GM18520 (cell line): ENCODE data around the gene BGLAP.

ENCODE experiments used
- ATAC-seq: cut with Tn5 transposase; IDR thresholded peaks from one replicate; pipeline ENCODE4 v1.9.1; 2021; ENCODE audit not compliant: unreplicated experiment

The BGLAP gene

DNA sequence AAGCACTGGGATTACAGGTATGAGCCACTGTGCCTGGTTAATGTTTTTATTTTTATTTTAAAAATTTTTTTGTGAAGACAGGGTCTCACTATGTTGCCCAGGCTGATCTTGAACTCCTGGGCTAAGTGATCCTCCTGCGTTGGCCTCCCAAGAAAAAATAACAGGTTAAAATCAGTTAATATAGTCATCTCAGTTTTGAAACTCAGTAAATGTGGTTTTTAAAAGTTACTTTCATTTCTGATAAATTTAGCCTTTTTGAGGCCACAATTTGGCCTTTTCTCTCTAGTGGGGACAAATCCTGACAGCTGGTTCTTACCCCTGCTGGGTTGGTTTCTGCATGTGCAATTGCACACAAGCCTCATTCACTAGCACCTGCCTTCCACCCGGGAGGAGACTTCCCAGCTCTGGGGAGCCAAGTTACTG lies 15.9 kb upstream of the BGLAP start:
- ATAC-seq = peak; percentile 47

DNA sequence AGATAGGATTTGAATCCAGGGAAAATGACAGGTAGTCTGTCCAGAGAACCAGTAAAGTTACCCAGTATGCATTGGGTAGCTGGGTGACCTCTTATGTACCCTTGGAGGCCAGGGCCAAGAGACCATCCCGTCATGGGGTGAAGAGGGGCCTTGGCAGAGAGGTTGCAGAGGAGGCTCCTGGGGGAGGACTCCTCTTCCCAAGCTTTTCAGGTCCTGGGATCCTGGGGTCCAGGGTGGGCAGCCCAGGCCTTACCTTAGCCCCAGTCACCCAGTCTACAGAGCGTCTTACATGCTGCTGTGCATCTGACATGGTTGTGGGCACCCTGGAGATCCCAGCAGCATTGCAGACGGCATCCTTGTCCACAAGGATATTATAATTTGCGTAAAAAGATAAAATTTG lies 15.2 kb upstream of the BGLAP start:
- no peak for ATAC-seq

DNA sequence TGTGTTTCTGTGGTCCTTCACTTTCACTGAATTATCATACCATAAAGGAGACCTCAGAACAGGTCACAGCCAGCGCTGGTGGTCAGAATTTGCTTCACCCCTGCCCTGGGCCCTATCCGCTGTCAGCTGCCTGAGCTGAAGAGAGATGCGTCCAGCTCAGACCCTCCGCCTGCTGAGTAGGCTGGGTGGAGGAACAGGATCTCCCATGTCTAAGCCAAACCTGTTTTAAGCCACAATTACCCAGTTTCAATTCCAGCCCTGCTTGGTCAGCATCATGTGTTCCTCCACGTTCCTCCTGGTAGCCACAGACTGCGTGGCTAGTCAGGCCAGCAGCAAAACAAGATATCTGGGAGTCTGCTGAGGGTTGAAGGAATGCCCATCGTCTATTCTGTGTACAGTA lies 13.5 kb upstream of the BGLAP start:
- ATAC-seq = no peak

DNA sequence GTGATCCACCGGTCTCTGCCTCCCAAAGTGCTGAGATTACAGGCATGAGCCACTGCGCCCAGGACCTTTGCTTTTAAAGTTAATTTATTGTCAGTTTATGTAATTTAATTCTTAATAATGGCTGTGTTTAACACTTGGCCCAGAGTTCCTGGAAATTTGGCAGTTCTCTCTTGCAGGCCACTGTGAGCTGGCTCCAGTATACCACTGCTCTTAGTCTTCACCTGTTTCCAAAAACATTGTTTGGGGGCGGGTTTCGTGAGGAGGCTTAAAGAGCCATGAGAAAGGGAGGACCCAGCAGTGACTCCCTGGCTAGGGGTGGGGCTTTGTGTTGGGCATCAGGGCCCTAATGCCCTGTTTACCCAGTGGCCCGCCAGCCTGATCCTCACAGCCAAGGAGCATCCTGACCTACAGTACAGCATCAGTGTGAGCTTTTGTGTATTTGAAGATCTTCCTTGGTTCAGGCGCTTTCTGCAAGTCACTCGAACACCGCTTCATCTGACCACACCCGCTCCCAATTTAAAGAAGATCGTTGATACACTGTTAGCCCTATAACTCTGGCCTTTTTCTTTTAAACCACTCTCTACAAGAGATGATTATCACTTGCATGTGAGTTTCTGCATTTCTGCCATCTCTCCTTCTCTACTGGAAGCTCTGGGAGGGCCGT lies 12.0 kb upstream of the BGLAP start:
- no peak for ATAC-seq

DNA sequence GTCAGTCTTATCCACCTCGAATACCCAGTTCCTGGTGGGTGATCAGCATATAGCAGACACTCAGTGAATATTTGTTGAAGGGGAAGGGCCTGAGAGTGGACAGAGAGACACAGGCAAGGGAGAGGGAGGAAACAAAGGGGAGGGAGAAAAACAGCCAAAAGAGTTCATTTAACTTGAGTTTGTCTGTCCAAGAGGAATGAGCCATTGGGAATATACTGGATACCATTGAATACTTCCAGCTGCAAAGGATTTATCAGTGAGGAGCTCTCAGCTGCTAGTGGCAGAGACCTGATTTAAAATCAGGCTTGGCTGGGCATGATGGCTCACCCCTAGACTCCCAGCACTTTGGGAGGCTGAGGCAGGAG lies 11.5 kb upstream of the BGLAP start:
- ATAC-seq = no peak

DNA sequence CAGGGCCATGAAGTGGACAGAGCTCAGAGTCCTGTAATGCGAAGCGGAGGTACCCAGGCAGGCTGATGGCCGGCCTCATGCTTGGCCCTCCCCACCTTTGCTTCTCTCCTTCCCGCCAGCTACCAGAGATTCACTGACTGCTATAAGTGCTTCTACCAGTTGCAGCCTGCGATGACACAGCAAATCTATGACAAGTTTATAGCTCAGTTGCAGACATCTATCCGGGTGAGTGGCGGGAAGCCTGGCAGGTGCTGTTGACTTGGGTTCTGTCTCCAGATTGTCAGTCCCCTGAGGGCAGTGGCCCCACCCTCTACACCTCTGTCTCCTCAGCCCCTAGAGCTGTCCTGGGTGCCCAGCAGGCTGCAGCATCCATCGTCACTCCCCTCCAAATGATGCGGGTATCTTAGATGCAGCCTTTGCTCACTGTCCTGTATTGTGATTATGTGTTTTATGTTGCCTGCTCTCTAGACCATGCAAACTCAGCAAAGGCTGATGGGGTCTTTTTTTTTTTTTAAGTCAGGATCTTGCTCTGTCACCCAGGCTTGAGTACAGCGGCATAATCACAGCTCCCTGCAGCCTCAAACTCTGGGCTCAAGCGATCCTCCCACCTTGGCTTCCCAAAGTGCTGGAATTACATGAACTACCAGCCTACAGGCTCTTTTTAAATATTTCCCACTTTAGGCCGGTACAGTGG lies 9.6 kb upstream of the BGLAP start:
- no peak for ATAC-seq

DNA sequence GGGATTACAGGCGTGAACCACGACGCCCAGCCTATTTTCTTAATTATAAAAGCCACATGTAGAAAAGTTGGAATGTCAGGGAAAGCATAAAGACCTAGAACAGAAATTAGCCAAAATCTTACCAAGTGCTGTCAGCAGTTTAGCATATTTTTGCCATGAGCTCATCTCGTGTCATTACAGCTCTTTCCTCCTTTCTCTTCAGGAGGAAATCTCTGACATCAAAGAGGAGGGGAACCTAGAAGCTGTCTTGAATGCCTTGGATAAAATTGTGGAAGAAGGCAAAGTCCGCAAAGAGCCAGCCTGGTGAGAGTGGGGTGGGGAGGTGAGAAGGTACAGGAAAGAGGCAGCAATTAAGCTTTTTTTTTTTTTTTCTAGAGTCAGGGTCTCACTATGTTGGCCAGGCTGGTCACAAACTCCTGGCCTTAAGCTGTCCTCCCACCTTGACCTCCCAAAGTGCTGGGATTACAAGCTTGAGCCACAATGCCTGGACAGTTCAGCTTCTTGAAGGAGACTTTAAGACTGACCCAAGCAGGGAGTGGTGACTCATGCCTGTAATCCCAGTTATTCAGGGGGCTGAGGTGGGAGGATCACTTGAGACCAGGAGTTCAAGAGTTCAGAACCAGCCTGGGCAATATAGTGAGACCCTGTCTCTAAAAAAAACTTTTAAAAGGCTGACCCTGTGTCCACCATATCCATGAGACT lies 8.4 kb upstream of the BGLAP start:
- ATAC-seq = no peak

DNA sequence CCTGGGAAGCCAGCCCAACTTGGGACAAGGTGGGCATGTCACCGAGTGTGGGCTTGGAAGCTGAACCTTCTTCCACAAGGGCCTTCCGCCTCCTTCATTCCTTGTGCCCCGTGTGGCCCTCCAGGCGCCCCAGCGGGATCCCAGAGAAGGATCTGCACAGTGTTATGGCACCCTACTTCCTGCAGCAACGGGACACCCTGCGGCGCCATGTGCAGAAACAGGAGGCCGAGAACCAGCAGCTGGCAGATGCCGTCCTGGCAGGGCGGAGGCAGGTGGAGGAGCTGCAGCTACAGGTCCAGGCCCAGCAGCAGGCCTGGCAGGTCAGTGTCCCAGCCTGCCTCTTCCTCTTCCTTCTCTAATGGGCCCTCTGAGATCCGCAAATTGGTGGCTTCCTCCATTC lies 5.8 kb upstream of the BGLAP start:
- ATAC-seq = no peak

DNA sequence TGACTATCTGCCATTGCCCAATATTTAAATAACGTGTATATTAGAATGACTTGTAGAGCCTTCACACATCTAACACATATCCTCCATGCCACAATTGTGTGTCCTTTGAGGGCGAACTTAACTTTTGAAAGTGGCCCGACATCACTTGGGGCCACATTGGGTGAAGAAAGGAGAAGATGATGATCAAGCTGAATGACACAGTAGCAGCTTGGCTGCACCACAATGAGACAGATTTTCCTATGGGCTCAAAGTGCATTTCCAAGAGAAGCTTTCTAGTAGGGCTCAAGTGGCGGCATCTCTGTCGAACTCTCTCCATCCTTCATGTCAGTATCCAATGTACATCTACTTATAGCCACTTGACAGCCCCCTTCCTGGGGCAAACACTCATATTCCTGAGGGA lies 3.7 kb upstream of the BGLAP start:
- no peak for ATAC-seq

DNA sequence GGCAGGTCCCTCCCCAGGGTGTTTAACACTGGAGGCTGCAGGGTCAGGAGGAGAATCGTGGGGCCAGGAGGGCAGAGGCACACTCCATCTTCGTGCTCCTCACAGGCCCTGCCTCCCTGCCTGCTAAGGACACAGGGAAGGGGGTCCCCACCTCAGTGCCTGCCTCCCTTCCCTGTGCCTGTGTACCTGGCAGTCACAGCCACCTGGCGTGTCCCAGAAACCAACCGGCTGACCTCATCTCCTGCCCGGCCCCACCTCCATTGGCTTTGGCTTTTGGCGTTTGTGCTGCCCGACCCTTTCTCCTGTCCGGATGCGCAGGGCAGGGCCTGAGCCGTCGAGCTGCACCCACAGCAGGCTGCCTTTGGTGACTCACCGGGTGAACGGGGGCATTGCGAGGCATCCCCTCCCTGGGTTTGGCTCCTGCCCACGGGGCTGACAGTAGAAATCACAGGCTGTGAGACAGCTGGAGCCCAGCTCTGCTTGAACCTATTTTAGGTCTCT lies 623 bp upstream of the BGLAP start:
- no peak for ATAC-seq

DNA sequence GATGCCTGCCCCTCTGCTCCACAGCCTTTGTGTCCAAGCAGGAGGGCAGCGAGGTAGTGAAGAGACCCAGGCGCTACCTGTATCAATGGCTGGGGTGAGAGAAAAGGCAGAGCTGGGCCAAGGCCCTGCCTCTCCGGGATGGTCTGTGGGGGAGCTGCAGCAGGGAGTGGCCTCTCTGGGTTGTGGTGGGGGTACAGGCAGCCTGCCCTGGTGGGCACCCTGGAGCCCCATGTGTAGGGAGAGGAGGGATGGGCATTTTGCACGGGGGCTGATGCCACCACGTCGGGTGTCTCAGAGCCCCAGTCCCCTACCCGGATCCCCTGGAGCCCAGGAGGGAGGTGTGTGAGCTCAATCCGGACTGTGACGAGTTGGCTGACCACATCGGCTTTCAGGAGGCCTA lies 754 bp downstream of the BGLAP start:
- no peak for ATAC-seq

DNA sequence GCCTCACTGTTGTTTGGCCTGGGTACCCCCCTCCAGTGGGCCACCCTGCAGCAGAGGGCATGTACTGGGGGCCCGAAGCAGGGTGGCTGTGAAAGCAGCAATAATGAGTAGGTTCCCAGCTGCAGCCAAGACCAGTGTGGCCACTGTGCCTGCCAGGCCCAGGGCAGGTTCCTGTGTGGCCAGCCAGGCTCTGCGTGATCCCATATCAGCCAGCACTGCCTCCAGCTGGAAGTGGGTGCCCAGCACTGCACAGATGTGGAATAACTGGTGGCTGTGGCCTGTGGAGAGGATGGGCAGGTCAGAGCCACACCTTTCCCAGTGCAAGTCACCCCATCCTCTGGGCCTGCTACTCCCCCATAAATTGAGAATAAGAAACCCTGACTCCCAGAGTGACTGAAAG lies 2.1 kb downstream of the BGLAP start:
- ATAC-seq = no peak

DNA sequence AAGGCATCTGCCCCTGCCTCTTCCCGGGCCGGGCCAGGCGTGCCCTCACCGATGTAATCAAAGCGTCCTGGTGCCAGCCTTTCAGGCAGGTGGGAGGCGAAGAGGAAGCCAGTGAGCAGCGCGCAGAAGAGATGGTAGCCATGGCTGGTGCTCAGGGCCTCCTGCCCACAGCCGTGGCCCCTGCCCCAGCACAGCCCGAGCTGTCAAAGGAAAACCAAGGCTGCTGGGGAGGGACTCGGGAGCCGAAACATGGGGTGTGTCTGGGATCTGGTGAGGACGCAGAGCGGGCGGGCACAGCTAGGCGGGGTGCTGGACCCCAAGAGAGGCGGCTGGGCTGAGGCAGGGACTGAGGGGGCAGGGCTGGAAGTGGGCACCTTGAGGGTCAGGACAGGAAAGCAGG lies 2.7 kb downstream of the BGLAP start:
- no peak for ATAC-seq

DNA sequence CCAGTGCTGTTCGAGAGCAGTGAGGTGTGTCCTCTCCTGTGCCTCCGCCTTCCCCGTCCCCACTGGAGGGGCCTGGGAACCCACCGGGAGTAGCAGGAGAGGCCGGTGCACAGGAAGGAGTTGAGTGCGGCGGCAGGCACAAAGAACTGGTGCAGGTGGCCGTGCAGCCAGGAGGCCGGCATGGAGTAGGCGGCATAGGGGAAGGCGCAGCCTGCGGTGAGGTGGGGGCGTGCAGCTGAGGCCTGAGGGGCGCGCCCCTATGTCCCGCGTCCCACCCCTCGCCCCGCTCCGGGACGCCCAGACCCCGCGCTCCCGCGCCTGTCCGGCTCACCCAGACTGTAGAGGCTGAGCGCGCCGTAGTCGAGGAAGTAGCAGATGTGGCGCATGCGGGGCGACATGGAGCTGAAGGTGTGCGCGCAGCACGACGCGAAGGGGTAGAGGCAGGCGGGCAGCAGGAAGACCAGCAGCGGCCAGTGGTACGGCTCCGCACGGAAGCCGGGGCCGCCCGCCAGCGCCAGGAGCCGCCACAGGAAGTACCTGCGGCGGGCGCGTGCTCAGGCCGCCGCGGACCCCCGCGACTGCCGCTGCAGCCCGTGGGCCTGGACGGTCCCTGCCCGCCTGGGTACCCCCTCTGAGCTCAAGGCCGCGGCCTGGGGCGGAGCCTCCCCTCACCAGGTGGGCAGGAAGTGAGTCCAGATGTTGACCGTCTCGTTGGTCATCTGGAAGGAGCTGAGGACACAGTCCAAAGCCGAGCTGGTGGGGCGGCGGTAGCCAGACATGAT lies 3.7 kb downstream of the BGLAP start:
- no peak for ATAC-seq

DNA sequence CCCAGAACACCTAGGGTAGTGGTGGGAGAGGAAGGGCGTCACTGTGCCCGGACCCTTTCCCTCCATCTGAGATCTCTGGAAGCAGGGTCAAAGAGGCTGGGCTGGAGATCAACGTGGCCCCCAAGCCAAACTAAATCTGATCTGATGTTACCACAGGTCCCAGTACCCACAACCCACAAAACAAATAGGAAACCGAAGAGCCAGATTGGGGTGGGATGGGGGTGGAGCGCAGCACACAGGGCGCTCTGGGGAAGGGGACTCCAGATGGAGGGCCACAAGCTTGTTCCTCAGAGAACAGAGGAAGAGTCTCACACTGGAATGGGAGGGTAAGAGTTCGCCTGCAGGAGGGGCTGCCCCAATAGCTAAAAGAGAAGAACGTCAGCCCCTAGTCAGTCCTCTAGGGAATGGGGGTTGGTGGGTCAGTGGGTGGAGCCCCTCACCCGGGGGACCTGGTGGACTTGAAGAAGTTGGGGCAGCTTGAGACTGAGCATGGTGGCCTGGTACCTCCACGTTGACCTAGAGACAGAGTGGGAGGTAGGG lies 4.3 kb downstream of the BGLAP start:
- ATAC-seq = no peak

DNA sequence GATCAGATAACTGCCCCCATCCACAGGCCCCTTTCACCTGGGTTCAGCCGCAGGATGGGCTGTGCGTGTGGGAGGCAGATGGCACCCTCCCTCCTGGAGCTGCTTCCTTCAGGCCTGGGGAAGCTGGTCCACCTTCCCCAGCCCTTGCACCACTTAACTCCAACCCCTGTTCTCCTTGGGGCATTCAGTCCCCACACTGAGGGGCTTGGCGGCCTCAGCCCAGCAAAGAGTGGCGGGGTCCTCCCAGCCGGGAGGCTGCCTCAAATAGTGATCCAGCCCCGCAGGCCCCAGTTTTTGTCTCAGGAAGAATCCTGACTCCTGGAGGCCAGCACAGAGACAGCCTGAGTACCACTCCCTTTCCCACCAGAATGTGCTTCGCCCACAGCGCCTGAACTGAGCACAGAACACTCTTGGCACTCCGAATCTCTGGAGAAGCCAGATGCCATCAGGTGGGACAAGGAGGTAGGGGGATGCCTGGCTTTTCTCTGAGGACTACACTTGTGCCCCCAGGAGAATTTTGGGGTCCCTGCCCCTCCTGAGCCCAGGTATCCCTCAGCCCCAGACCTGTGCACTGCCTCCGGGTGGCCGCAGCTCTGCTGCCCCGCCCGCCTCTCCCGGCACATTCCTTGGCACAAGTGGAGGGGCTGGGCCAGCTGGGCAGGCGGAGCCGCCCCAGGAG lies 4.9 kb downstream of the BGLAP start:
- ATAC-seq = no peak

DNA sequence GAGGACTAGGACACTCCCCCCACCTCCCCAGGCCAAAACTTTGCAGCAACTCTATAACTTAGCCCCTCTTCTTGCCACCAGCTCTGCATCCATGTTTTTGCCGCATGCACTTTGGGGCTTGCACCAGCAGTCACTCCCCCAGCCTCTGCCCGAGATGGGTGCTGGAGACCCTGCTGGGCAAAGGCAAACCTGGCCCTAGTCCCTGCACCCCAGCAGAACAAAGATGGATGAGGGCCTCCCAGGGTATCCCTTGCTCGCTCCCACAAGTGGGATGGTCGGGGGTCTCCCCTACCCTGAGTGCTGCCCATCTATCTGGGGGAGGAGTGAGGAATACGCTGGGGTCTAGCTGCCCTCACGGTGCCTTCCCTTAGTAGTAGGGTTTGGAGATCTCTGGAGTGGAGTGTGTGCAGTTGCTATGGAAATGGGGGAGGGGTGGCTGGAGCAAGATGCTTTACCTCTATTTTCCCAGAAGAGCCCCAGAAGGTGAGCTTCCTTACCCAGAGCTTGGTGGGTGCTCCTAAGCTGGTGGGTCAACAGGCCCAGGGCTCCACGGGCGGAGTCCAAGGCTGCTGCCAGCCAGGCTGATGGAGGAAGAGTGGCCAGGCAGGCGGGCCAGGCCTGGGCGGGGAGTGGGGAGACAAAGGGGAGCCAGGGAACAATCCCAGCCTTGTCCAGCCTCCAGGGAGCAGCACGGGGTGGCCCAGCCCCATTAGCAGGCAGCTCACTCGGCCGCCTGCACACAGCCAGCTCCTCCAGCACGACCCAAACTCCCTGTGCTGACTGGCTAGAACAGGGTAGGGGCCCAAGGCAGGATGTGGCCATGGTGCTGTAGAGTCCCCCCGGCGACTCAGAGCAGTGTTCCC lies 5.7 kb downstream of the BGLAP start, which contains the start of gene PAQR6:
Gene PAQR6, minus strand, starts transcription at position 597 of the 863 bp plus-strand sequence. CDS start 1,325 bp downstream, outside the sequence.
- no peak for ATAC-seq

DNA sequence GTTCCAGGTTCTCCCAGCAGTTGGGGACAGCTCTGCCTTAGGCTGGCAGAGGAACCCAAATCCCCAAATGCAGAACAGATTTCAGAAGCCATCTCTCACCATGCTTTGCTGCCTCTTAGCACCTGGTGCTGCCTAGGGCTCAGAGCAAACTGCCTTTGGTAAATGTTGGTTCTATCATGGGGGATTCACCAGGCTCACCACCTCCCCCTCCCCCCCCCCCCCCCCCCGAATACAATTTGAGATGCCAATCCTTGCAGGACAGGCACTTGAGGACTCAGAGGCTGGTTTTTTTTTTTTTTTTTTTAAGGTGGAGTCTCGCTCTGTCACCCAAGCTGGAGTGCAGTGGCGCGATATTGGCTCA lies 6.3 kb downstream of the BGLAP start:
- no peak for ATAC-seq

DNA sequence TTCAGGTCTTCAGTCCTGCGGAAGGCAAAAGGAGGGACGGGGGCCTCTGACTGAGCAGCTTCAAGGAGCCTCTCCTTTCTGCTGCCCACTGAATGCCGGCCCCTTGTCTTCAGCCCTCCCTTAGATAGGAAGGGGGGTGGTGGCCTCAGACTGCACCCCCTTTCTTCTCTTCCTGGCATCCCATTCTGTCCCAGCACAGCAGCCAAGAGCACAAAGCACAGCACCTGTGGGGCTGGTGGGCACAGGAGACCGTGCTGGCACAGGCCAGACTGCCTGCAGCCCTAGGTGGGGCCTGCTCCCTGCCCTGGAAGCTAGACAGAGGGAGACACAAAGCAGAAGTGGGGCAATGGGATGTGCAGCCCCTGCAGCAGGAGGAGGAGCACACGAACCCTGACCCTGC lies 7.6 kb downstream of the BGLAP start:
- no peak for ATAC-seq

DNA sequence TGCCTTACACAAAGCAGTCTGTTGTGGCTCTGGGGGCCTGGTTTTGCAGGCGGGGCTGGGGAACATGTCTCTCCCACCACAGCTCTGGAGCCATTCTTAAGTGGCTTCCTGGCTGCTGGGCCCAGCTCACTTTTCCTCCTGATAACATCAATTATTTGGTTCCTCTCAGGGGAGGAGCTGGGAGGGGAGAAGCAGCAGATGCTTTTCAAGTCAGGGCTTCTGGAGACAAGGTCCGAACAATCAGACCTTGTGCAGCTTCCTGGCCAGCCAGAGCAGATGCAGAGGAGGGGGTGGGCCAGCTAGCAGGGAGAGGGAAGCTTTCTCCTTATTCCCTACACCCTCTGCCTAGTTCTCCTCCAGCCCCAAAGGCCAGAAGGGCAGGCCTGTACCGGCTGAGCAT lies 9.5 kb downstream of the BGLAP start:
- ATAC-seq = no peak
